Vagina (tissue), 2 donors: Measurements from ENCODE around the gene PGC. TPM values are rescaled to one million over a fixed set of nuclear protein-coding genes. Genes with fewer than 3 reads are reported as not detected.
A peak's percentile ranks its signal among the peaks of the same experiment; 100 is the strongest.

Experiments
- DNase-seq, 2 donors: peaks; one replicate each; pipeline ENCODE4 v3.0.0-alpha.2; 2017; ENCODE audit errors: extremely low spot score in 2 of 2
- H3K27ac ChIP-seq: fragments of 200-600 bp; sonication (generic); one replicate; pipeline ENCODE4 v1.5.1; 2019
- H3K27me3 ChIP-seq: fragments of 200-600 bp; sonication (generic); one replicate; pipeline ENCODE4 v1.5.1; 2019
- H3K36me3 ChIP-seq, 2 donors: fragments of 200-600 bp; sonication (generic); one replicate each; pipeline ENCODE4 v1.5.1; 2017 to 2019
- H3K4me1 ChIP-seq: fragments of 200-600 bp; sonication (generic); one replicate; pipeline ENCODE4 v1.5.1; 2019
- H3K4me3 ChIP-seq, 2 donors: fragments of 200-600 bp; sonication (generic); 1 replicate in 1 of 2; 2 replicates in 1 of 2; pipeline ENCODE4 v1.5.1; 2016 to 2019
- H3K9me3 ChIP-seq: fragments of 200-600 bp; sonication (generic); one replicate; pipeline ENCODE4 v1.5.1; 2019
- POLR2A ChIP-seq, 2 donors: fragments of 450-650 bp; IDR thresholded peaks; one replicate each; pipeline ENCODE4 v1.6.1; 2017; ENCODE audit warnings: antibody characterized with exemption in 2 of 2, mild to moderate bottlenecking in 2 of 2, moderate library complexity in 2 of 2
- POLR2AphosphoS5 ChIP-seq, 2 donors: sonication (generic); formaldehyde crosslinking; IDR thresholded peaks; one replicate each; pipeline ENCODE4 v1.9.0; 2017; ENCODE audit warnings: antibody characterized with exemption in 2 of 2, mild to moderate bottlenecking in 2 of 2, low read depth in 1 of 2; ENCODE audit not compliant: insufficient read depth in 1 of 2
- intact Hi-C: fragments of 100-400 bp; cut with DNase I; formaldehyde crosslinking; loops from one replicate; pipeline ENCODE4 v1.15.1; 2023
- total RNA-seq: library from RNA; depleted of rRNA; stranded (reverse); fragments of >200 nt; gene quantifications from one replicate; pipeline ENCODE4 v1.2.3, GENCODE V29; 2016
- TF ChIP-seq, protein P1 (sequence below), 3 experiments: fragments of 450-650 bp in 2 of 3; fragments of 200-600 bp in 1 of 3; sonication (generic) in 1 of 3; IDR thresholded peaks; one replicate each; pipeline ENCODE4 v1.5.1; 2017 to 2019; ENCODE audit warnings: antibody characterized with exemption in 3 of 3, mild to moderate bottlenecking in 2 of 3, moderate library complexity in 2 of 3

The PGC gene
- total RNA-seq, 1 donor from 2014 or later, result 3.4 TPM

DNA sequence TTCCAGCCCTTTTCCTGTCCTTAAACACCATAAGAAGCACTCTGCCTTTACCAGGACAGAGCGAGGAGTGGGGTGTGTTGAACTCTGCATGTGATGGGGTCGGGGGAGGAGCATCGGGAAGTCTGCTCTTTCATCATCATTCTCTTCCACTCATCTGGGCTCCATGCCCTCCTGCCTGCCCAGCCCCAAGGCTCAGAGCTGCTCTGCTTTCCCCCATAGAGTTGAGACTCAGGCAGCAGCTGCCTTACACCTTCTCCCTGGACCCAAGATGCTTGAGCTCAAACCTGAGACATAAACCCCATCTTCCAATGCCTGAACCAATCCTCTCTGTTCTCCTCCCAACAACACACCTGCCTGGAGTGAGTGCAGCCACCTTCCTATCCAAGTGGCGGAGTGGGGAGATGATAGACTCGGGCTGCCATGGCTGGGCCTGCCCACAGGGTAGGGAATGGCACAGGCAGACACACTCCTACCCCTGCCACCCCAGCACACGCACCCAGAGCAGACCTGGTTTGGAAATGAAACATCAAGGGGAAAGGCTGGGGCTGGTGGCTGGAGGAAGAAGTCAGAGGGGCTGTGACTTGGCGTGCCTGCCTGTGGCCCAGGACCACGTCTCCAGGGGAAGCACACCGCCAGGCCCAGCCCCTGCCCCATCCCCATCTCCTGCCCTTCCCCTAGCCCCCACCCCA lies 40.2 kb downstream of the PGC start:
- Histone ChIP-seq H3K27ac (peak overlapping the region; percentile 71), H3K27me3 (no peaks in the 10 kb centered on the region), H3K36me3 (no peaks in the 10 kb centered on the region), H3K4me3 (no peak overlapping the region), H3K4me1 (peaks cover 53% of the 10 kb centered on the region), H3K9me3 (no peaks in the 10 kb centered on the region)
- TF ChIP-seq, protein P1, sequence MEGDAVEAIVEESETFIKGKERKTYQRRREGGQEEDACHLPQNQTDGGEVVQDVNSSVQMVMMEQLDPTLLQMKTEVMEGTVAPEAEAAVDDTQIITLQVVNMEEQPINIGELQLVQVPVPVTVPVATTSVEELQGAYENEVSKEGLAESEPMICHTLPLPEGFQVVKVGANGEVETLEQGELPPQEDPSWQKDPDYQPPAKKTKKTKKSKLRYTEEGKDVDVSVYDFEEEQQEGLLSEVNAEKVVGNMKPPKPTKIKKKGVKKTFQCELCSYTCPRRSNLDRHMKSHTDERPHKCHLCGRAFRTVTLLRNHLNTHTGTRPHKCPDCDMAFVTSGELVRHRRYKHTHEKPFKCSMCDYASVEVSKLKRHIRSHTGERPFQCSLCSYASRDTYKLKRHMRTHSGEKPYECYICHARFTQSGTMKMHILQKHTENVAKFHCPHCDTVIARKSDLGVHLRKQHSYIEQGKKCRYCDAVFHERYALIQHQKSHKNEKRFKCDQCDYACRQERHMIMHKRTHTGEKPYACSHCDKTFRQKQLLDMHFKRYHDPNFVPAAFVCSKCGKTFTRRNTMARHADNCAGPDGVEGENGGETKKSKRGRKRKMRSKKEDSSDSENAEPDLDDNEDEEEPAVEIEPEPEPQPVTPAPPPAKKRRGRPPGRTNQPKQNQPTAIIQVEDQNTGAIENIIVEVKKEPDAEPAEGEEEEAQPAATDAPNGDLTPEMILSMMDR (IDR thresholded peaks at IDR 0.05), result no peak
- peak in 1 of 2 donors; percentile 12 for TF ChIP-seq POLR2AphosphoS5 (IDR thresholded peaks at IDR 0.05; ENCODE audit: insufficient read depth in 1 of 2, low read depth in 1 of 2)
- no peak for DNase-seq
- intact Hi-C loops, result no loop called here

- no peak for DNase-seq
- peaks cover 45% of the 10 kb centered on the region for H3K4me1 ChIP-seq
- no peaks in the 10 kb centered on the region for H3K9me3 ChIP-seq
- no peaks in the 10 kb centered on the region for H3K27me3 ChIP-seq
- H3K27ac ChIP-seq, result peak overlapping the region; percentile 71
- no peaks in the 10 kb centered on the region for H3K36me3 ChIP-seq
- intact Hi-C loops, result no loop called here
- peak overlapping the region in 1 of 2 donors; percentile 13 for H3K4me3 ChIP-seq
- no peak for TF ChIP-seq POLR2A (IDR thresholded peaks at IDR 0.05)
- TF ChIP-seq, protein P1 (IDR thresholded peaks at IDR 0.05), result peak in 1 of 3 experiments; percentile 54
- TF ChIP-seq POLR2AphosphoS5 (IDR thresholded peaks at IDR 0.05; ENCODE audit: insufficient read depth in 1 of 2, low read depth in 1 of 2), result peak in 1 of 2 donors; percentile 59
These were observed 41.0 kb downstream of the PGC start for GRCh38 chr6:41705996-41706835.

- Histone ChIP-seq H3K4me3 (no peak overlapping the region), H3K36me3 (no peaks in the 10 kb centered on the region), H3K4me1 (peaks cover 38% of the 10 kb centered on the region), H3K27me3 (no peaks in the 10 kb centered on the region), H3K9me3 (no peaks in the 10 kb centered on the region), H3K27ac (peak overlapping the region; percentile 71)
- no peak for TF ChIP-seq POLR2AphosphoS5 (IDR thresholded peaks at IDR 0.05; ENCODE audit: insufficient read depth in 1 of 2, low read depth in 1 of 2)
- no peak for TF ChIP-seq POLR2A (IDR thresholded peaks at IDR 0.05)
- TF ChIP-seq, protein P1 (IDR thresholded peaks at IDR 0.05), result no peak
- DNase-seq, result no peak
- intact Hi-C loops, result no loop called here
These were observed 41.7 kb downstream of the PGC start for GRCh38 chr6:41705311-41705995.

GRCh38 chr6:41704656-41705310 lies 42.4 kb downstream of the PGC start:
- peak overlapping the region; percentile 71 for H3K27ac ChIP-seq
- no peaks in the 10 kb centered on the region for H3K27me3 ChIP-seq
- intact Hi-C loops, result no loop called here
- TF ChIP-seq POLR2AphosphoS5 (IDR thresholded peaks at IDR 0.05; ENCODE audit: insufficient read depth in 1 of 2, low read depth in 1 of 2) (no peak), POLR2A (IDR thresholded peaks at IDR 0.05) (no peak)
- TF ChIP-seq, protein P1 (IDR thresholded peaks at IDR 0.05), result no peak
- peaks cover 36% of the 10 kb centered on the region for H3K4me1 ChIP-seq
- no peak overlapping the region for H3K4me3 ChIP-seq
- no peaks in the 10 kb centered on the region for H3K36me3 ChIP-seq
- no peak for DNase-seq
- no peaks in the 10 kb centered on the region for H3K9me3 ChIP-seq
